GM23338 (cell line): Measurements from ENCODE around the gene MYL6. TPM values are rescaled to one million over a fixed set of nuclear protein-coding genes. Genes with fewer than 3 reads are reported as not detected.

ENCODE experiments used
- ATAC-seq: fragments of 200-7000 bp; cut with Tn5 transposase; 3 replicates; pipeline ENCODE4 v1.9.1; 2020
- DNase-seq: peaks from one replicate; pipeline ENCODE4 v3.0.0-alpha.2; 2015; ENCODE audit warnings: low spot score
- H2AFZ ChIP-seq: fragments of 200-600 bp; sonication (generic); 2 replicates; pipeline ENCODE4 v1.8.0; 2016; ENCODE audit warnings: antibody characterized with exemption, mild to moderate bottlenecking, moderate library complexity
- H3F3A ChIP-seq: fragments of 200-600 bp; sonication (generic); replicated peaks from 2 replicates; pipeline ENCODE4 v1.8.0; 2017; ENCODE audit warnings: antibody characterized with exemption, mixed run types, low read depth
- H3K27ac ChIP-seq: fragments of 200-600 bp; sonication (generic); 2 replicates; pipeline ENCODE4 v1.6.1; 2016; ENCODE audit warnings: low read depth
- H3K27me3 ChIP-seq: fragments of 200-600 bp; sonication (generic); 2 replicates; pipeline ENCODE4 v1.8.0; 2016; ENCODE audit warnings: mild to moderate bottlenecking, mixed run types, moderate library complexity; ENCODE audit not compliant: insufficient read depth
- H3K36me3 ChIP-seq: fragments of 200-600 bp; sonication (generic); 2 replicates; pipeline ENCODE4 v1.8.0; 2016; ENCODE audit warnings: mild to moderate bottlenecking; ENCODE audit not compliant: insufficient read depth
- H3K4me1 ChIP-seq: fragments of 200-600 bp; sonication (generic); 2 replicates; pipeline ENCODE4 v1.8.0; 2016; ENCODE audit warnings: mild to moderate bottlenecking, moderate library complexity; ENCODE audit not compliant: insufficient read depth
- H3K4me2 ChIP-seq: fragments of 200-600 bp; sonication (generic); 2 replicates; pipeline ENCODE4 v1.7.1; 2017; ENCODE audit warnings: mixed run types
- H3K4me3 ChIP-seq: fragments of 200-600 bp; sonication (generic); 2 replicates; pipeline ENCODE4 v1.6.1; 2016; ENCODE audit warnings: mixed run types
- H3K79me2 ChIP-seq: fragments of 200-600 bp; sonication (generic); replicated peaks from 2 replicates; pipeline ENCODE4 v1.8.0; 2017; ENCODE audit warnings: mild to moderate bottlenecking; ENCODE audit not compliant: insufficient read depth
- H3K9me2 ChIP-seq: fragments of 200-600 bp; sonication (generic); 2 replicates; pipeline ENCODE4 v1.8.0; 2017; ENCODE audit not compliant: insufficient read depth
- H4K20me1 ChIP-seq: fragments of 200-600 bp; sonication (generic); replicated peaks from 2 replicates; pipeline ENCODE4 v1.8.0; 2017; ENCODE audit warnings: mild to moderate bottlenecking; ENCODE audit not compliant: insufficient read depth
- H3K27ac Mint-ChIP-seq: 2 replicates; pipeline ENCODE4 v1.8.0; 2020; ENCODE audit warnings: inconsistent platforms, mild to moderate bottlenecking, moderate library complexity, mixed read lengths
- H3K27me3 Mint-ChIP-seq: 3 replicates; pipeline ENCODE4 v1.8.0; 2022; ENCODE audit warnings: low read depth, mild to moderate bottlenecking, moderate library complexity, mixed read lengths, inconsistent platforms; ENCODE audit not compliant: insufficient read depth, poor library complexity
- H3K36me3 Mint-ChIP-seq: 3 replicates; pipeline ENCODE4 v1.8.0; 2021; ENCODE audit warnings: low read depth, mild to moderate bottlenecking, inconsistent platforms, moderate library complexity, mixed read lengths
- H3K4me1 Mint-ChIP-seq: 3 replicates; pipeline ENCODE4 v1.8.0; 2020; ENCODE audit warnings: mild to moderate bottlenecking, inconsistent platforms, mixed read lengths
- H3K4me3 Mint-ChIP-seq: 3 replicates; pipeline ENCODE4 v1.8.0; 2021; ENCODE audit warnings: moderate library complexity, mild to moderate bottlenecking, inconsistent platforms, mixed read lengths
- H3K9me3 Mint-ChIP-seq: 3 replicates; pipeline ENCODE4 v1.8.0; 2020; ENCODE audit warnings: moderate library complexity, mild to moderate bottlenecking, inconsistent platforms, mixed read lengths
- CREB1 ChIP-seq: fragments of 250-450 bp; sonication (Bioruptor Pico); IDR thresholded peaks from 2 replicates; pipeline ENCODE4 v1.5.0; 2020; ENCODE audit warnings: low read depth, mild to moderate bottlenecking, moderate library complexity
- EZH2 ChIP-seq: fragments of 200-600 bp; sonication (generic); IDR thresholded peaks from one replicate; pipeline ENCODE4 v1.8.0; 2017; ENCODE audit warnings: antibody characterized with exemption, mild to moderate bottlenecking, low read depth; ENCODE audit not compliant: unreplicated experiment
- EZH2phosphoT487 ChIP-seq: fragments of 200-600 bp; sonication (generic); IDR thresholded peaks from one replicate; pipeline ENCODE4 v1.8.1; 2018; ENCODE audit warnings: antibody characterized with exemption; ENCODE audit not compliant: unreplicated experiment
- JUNB ChIP-seq: IDR thresholded peaks from one replicate; pipeline ENCODE4 v1.6.1; 2016; ENCODE audit warnings: antibody characterized with exemption; ENCODE audit not compliant: unreplicated experiment
- NANOG ChIP-seq: IDR thresholded peaks from 2 replicates; pipeline ENCODE4 v1.6.1; 2016; ENCODE audit warnings: antibody characterized with exemption, borderline replicate concordance
- POLR2AphosphoS5 ChIP-seq: IDR thresholded peaks from 2 replicates; pipeline ENCODE4 v1.6.1; 2016; ENCODE audit warnings: antibody characterized with exemption, low read depth
- STAT1 ChIP-seq: IDR thresholded peaks from one replicate; pipeline ENCODE4 v1.6.1; 2016; ENCODE audit warnings: antibody characterized with exemption; ENCODE audit not compliant: unreplicated experiment
- ZNF114 ChIP-seq: fragments of 250-450 bp; sonication (Bioruptor Pico); IDR thresholded peaks from 2 replicates; pipeline ENCODE4 v1.5.0; 2020; ENCODE audit warnings: mild to moderate bottlenecking, moderate library complexity
- ZNF331 ChIP-seq: fragments of 250-450 bp; sonication (Bioruptor Pico); IDR thresholded peaks from 2 replicates; pipeline ENCODE4 v1.5.0; 2020; ENCODE audit warnings: low read depth, mild to moderate bottlenecking, moderate library complexity
- polyA plus RNA-seq: library from polyadenylated mRNA; unstranded; fragments of >200 nt; fragmentation: Nextera tagmentation; extraction: Ambion mirVana; gene quantifications from 2 replicates; pipeline ENCODE4 v1.2.1, GENCODE V29; 2016
- total RNA-seq: library from RNA; depleted of rRNA; stranded (reverse); fragments of >200 nt; shearing (Covaris generic); gene quantifications from 2 replicates; pipeline ENCODE4 v1.2.3, GENCODE V29; 2014
- TF ChIP-seq, protein P1 (sequence below): fragments of 250-450 bp; sonication (Bioruptor Pico); IDR thresholded peaks from 2 replicates; pipeline ENCODE4 v1.5.0; 2020; ENCODE audit warnings: mild to moderate bottlenecking, moderate library complexity
- TF ChIP-seq, protein P2 (sequence below), 2 experiments: fragments of 200-600 bp in 1 of 2; sonication (generic) in 1 of 2; conservative IDR thresholded peaks; 2 replicates each; pipeline versions ENCODE4 v1.5.1 to v1.6.1; 2016 to 2017; ENCODE audit warnings: antibody characterized with exemption in 2 of 2, low read depth in 2 of 2, mild to moderate bottlenecking in 2 of 2, moderate library complexity in 1 of 2
- TF ChIP-seq, protein P3 (sequence below): IDR thresholded peaks from one replicate; pipeline ENCODE4 v1.6.1; 2018; ENCODE audit warnings: antibody characterized with exemption; ENCODE audit not compliant: unreplicated experiment
- TF ChIP-seq, protein P4 (sequence below): IDR thresholded peaks from 2 replicates; pipeline ENCODE4 v1.6.1; 2016; ENCODE audit warnings: antibody characterized with exemption

MYL6 gene
- total and polyA plus RNA-seq, 2 experiments from 2014 or later: 1,092 to 1,545 TPM

DNA sequence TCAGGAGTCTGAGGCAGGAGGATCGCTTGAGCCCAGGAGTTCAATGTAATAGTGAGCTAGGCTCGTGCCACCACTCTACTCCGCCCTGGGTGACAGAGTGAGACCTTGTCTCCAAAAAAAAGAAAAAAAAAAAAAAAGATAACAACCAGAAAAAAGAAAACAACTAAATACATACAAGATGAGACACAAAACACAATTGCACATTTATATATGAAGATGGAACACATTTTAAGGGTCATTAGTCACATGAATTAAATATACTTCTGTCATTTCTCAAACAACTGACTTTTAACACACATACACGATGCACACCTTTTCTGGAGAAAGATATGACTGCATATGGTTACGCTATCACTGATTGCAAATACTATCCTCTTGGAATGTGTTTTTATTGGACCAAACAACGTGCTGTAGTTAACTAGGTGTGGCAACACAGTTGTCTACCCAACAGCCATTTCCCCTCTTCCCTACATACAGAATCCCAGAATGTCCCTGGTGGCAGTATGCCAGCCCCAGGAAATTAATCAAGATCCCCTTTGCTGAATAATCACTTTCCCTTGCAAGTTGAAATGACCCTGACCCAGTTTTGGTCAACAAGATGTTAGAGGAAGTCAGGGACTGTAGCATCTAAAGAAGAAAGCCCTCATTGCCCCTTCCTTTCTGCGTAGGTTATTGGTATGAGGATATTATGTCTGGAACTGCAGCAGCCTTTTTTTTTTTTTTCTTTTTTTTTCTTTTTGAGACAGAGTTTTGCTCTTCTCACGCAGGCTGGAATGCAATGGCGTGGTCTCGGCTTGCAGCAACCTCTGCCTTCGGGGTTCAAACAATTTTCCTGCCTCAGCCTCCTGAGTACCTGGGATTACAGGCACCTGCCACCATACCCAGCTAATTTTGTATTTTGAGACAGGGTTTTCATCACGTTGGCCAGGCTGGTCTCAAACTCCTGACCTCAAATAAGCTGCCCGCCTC lies 11.4 kb upstream of the MYL6 start:
- no peaks in the 10 kb centered on the region for H3K9me3 Mint-ChIP-seq
- Histone ChIP-seq H3K79me2 (no peaks in the 10 kb centered on the region), H3K9me2 (no peaks in the 10 kb centered on the region), H3K4me2 (no peak overlapping the region), H2AFZ (no peak overlapping the region), H3K36me3 (peaks cover 27% of the 10 kb centered on the region), H3K27ac (no peak overlapping the region), H3K27me3 (no peaks in the 10 kb centered on the region), H3K4me1 (peaks cover 5% of the 10 kb centered on the region; the same call in 1 of the 2 replicates), H3F3A (peaks cover 17% of the 10 kb centered on the region), H3K4me3 (no peak overlapping the region), H4K20me1 (no peaks in the 10 kb centered on the region; the same call in 1 of the 2 replicates)
- ATAC-seq (no peak), DNase-seq (no peak)
- H3K27me3 Mint-ChIP-seq: peaks cover 1% of the 10 kb centered on the region
- peaks cover 42% of the 10 kb centered on the region for H3K36me3 Mint-ChIP-seq
- H3K4me1 Mint-ChIP-seq: peaks cover 5% of the 10 kb centered on the region; the same call in 2 of the 3 replicates
- H3K4me3 Mint-ChIP-seq: no peak overlapping the region
- TF ChIP-seq, protein P1, sequence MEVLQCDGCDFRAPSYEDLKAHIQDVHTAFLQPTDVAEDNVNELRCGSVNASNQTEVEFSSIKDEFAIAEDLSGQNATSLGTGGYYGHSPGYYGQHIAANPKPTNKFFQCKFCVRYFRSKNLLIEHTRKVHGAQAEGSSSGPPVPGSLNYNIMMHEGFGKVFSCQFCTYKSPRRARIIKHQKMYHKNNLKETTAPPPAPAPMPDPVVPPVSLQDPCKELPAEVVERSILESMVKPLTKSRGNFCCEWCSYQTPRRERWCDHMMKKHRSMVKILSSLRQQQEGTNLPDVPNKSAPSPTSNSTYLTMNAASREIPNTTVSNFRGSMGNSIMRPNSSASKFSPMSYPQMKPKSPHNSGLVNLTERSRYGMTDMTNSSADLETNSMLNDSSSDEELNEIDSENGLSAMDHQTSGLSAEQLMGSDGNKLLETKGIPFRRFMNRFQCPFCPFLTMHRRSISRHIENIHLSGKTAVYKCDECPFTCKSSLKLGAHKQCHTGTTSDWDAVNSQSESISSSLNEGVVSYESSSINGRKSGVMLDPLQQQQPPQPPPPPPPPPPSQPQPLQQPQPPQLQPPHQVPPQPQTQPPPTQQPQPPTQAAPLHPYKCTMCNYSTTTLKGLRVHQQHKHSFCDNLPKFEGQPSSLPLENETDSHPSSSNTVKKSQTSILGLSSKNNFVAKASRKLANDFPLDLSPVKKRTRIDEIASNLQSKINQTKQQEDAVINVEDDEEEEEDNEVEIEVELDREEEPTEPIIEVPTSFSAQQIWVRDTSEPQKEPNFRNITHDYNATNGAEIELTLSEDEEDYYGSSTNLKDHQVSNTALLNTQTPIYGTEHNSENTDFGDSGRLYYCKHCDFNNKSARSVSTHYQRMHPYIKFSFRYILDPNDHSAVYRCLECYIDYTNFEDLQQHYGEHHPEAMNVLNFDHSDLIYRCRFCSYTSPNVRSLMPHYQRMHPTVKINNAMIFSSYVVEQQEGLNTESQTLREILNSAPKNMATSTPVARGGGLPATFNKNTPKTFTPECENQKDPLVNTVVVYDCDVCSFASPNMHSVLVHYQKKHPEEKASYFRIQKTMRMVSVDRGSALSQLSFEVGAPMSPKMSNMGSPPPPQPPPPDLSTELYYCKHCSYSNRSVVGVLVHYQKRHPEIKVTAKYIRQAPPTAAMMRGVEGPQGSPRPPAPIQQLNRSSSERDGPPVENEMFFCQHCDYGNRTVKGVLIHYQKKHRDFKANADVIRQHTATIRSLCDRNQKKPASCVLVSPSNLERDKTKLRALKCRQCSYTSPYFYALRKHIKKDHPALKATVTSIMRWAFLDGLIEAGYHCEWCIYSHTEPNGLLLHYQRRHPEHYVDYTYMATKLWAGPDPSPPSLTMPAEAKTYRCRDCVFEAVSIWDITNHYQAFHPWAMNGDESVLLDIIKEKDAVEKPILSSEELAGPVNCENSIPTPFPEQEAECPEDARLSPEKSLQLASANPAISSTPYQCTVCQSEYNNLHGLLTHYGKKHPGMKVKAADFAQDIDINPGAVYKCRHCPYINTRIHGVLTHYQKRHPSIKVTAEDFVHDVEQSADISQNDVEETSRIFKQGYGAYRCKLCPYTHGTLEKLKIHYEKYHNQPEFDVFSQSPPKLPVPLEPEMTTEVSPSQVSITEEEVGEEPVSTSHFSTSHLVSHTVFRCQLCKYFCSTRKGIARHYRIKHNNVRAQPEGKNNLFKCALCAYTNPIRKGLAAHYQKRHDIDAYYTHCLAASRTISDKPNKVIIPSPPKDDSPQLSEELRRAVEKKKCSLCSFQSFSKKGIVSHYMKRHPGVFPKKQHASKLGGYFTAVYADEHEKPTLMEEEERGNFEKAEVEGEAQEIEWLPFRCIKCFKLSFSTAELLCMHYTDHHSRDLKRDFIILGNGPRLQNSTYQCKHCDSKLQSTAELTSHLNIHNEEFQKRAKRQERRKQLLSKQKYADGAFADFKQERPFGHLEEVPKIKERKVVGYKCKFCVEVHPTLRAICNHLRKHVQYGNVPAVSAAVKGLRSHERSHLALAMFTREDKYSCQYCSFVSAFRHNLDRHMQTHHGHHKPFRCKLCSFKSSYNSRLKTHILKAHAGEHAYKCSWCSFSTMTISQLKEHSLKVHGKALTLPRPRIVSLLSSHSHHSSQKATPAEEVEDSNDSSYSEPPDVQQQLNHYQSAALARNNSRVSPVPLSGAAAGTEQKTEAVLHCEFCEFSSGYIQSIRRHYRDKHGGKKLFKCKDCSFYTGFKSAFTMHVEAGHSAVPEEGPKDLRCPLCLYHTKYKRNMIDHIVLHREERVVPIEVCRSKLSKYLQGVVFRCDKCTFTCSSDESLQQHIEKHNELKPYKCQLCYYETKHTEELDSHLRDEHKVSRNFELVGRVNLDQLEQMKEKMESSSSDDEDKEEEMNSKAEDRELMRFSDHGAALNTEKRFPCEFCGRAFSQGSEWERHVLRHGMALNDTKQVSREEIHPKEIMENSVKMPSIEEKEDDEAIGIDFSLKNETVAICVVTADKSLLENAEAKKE (CRISPR knock-in tag): no peak
- TF ChIP-seq ZNF114 (no peak), STAT1 (no peak), POLR2AphosphoS5 (no peak), JUNB (no peak), EZH2phosphoT487 (no peak), CREB1 (CRISPR knock-in tag) (no peak), NANOG (no peak), ZNF331 (CRISPR knock-in tag) (no peak), EZH2 (no peak)
- TF ChIP-seq, protein P2, sequence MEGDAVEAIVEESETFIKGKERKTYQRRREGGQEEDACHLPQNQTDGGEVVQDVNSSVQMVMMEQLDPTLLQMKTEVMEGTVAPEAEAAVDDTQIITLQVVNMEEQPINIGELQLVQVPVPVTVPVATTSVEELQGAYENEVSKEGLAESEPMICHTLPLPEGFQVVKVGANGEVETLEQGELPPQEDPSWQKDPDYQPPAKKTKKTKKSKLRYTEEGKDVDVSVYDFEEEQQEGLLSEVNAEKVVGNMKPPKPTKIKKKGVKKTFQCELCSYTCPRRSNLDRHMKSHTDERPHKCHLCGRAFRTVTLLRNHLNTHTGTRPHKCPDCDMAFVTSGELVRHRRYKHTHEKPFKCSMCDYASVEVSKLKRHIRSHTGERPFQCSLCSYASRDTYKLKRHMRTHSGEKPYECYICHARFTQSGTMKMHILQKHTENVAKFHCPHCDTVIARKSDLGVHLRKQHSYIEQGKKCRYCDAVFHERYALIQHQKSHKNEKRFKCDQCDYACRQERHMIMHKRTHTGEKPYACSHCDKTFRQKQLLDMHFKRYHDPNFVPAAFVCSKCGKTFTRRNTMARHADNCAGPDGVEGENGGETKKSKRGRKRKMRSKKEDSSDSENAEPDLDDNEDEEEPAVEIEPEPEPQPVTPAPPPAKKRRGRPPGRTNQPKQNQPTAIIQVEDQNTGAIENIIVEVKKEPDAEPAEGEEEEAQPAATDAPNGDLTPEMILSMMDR (conservative IDR thresholded peaks at IDR 0.05; ENCODE audit: low read depth in 2 of 2): no peak
- TF ChIP-seq, protein P3, sequence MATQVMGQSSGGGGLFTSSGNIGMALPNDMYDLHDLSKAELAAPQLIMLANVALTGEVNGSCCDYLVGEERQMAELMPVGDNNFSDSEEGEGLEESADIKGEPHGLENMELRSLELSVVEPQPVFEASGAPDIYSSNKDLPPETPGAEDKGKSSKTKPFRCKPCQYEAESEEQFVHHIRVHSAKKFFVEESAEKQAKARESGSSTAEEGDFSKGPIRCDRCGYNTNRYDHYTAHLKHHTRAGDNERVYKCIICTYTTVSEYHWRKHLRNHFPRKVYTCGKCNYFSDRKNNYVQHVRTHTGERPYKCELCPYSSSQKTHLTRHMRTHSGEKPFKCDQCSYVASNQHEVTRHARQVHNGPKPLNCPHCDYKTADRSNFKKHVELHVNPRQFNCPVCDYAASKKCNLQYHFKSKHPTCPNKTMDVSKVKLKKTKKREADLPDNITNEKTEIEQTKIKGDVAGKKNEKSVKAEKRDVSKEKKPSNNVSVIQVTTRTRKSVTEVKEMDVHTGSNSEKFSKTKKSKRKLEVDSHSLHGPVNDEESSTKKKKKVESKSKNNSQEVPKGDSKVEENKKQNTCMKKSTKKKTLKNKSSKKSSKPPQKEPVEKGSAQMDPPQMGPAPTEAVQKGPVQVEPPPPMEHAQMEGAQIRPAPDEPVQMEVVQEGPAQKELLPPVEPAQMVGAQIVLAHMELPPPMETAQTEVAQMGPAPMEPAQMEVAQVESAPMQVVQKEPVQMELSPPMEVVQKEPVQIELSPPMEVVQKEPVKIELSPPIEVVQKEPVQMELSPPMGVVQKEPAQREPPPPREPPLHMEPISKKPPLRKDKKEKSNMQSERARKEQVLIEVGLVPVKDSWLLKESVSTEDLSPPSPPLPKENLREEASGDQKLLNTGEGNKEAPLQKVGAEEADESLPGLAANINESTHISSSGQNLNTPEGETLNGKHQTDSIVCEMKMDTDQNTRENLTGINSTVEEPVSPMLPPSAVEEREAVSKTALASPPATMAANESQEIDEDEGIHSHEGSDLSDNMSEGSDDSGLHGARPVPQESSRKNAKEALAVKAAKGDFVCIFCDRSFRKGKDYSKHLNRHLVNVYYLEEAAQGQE: no peak
- TF ChIP-seq, protein P4, sequence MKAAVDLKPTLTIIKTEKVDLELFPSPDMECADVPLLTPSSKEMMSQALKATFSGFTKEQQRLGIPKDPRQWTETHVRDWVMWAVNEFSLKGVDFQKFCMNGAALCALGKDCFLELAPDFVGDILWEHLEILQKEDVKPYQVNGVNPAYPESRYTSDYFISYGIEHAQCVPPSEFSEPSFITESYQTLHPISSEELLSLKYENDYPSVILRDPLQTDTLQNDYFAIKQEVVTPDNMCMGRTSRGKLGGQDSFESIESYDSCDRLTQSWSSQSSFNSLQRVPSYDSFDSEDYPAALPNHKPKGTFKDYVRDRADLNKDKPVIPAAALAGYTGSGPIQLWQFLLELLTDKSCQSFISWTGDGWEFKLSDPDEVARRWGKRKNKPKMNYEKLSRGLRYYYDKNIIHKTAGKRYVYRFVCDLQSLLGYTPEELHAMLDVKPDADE: no peak
- H3K27ac Mint-ChIP-seq: no peak overlapping the region
